Activated CD4-positive, CD25-positive, alpha-beta regulatory T cell treated with anti-CD3 and anti-CD28 coated beads, Interleukin-2, amount 50 U/mL, for 16 hours (primary cell): ENCODE data around the gene RIC8B.

Source experiments
- DNase-seq: peaks from one replicate; pipeline ENCODE4 v3.0.0-alpha.2; 2020; ENCODE audit warnings: low read depth, low spot score

The RIC8B gene

DNA sequence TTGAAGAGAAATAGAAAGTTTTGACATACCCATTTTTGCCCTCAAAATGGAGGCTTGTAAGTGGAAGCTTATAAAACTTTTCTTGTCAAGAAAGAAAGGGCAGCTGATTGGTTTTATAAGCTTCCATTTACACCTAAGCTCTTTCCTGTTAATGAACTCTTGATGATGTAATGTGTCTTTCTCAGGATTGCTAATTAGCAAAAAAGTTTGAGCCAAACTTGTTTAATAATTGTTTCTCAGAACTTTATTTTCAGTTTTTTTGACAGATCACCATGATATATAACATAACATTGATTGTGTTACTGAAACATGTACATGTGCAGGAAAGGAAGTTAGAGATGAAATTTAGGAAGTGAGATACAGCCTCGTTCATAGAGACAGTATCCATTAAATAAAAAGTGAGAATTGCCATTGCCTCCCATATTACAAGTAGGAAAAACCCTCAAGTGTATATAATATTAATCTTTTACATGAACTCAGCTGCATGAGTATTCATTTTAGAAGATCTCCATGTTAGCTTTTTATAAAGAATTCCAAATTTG is 26.8 kb downstream of the RIC8B start:
- no peak for DNase-seq

- no peak for DNase-seq
These were observed 27.5 kb downstream of the RIC8B start for GRCh38 chr12:106801830-106802533.

- no peak for DNase-seq
These were observed 30.2 kb downstream of the RIC8B start for GRCh38 chr12:106804668-106805067.

DNA sequence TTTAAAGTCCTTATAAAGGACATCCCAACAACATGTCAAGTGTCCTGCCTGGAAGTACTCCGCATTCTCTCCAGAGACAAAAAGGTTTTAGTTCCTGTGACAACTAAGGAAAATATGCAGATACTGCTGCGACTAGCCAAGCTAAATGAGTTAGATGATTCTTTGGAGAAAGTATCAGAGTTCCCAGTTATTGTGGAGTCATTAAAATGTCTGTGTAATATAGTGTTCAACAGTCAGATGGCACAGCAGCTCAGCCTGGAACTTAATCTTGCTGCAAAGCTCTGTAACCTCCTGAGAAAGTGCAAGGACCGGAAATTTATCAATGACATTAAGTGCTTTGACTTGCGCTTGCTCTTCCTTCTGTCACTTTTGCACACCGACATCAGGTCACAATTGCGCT is 40.2 kb downstream of the RIC8B start:
- no peak for DNase-seq

DNA sequence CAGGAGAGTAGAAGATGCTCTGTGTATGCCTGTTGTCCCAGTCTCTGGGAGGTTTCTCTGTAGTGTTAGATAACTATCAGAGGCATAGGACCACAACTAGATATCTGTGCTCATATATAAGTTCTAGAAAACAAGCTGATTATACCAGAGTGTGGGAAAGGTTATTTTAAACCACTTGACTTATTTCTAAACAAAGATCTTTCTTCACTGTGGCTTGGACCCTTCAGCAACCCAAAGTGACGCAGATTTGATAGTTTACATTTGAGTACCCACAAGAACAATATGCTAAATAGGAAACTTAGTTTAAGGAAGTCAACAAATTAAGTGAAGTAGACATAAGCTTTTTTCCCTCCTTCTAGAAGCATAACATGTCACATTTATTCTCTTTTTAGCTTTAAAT is 41.3 kb downstream of the RIC8B start:
- DNase-seq: no peak

GRCh38 chr12:106816231-106816630 is 41.7 kb downstream of the RIC8B start:
- DNase-seq: no peak

DNA sequence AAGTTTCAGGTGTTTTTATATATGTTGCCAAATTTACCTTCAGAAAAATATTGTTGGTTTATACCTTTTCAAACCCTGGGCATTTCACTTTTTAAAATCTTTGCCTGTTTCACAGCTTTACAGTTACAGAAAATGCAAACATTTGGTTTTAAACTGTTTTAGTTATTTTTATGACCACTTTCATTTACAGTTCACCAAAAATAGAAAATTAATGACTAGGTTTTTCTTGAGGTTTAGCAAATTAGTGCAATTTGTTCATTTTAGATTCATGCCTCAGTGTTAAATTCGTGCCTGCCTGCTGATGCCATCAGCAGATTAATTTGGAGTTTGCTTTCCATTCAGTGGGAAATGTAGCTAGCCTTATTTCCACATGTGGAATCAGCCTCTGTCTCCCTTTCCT is 45.5 kb downstream of the RIC8B start:
- DNase-seq: no peak

GRCh38 chr12:106831699-106832098 is 57.2 kb downstream of the RIC8B start:
- no peak for DNase-seq

- no peak for DNase-seq
These were observed 63.3 kb downstream of the RIC8B start for GRCh38 chr12:106837782-106838181.

DNA sequence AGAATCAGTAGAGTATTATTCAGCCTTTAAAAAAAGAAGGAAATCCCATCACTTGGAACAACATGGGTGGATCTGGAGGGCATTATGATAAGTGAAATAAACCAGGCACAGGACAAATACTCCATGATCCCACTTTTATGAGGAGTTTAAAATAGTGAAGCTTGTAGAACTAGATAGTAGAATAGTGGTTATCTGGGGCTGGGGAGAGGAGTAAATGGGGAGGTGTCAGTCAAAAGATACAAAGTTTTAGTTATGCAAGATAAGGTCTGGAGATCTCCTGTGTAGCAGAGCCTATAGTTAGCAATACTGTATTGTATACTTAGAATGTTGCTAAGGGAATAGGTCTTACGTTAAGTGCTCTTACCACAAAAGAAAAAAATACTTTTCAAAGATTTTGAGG is 64.9 kb downstream of the RIC8B start:
- DNase-seq: no peak

DNA sequence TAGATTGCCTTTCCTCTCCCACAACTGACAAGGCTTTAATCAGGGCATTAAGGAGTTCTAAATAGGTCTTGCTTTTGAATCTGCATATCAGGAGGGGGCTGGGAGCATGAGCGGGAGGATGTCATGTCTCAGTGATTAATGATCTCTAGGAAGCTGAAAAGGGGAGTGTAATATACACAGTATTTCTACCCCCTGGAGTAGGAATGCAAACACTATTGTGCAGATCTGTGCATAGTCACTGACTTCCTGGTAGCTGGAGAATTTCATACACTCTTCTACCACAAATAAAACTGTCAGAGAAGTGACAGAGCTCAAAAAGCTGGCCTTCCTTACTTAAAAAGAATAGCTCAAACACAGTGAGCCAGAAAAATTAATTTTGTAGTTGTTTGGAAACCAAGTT is 65.8 kb downstream of the RIC8B start:
- DNase-seq: no peak

DNA sequence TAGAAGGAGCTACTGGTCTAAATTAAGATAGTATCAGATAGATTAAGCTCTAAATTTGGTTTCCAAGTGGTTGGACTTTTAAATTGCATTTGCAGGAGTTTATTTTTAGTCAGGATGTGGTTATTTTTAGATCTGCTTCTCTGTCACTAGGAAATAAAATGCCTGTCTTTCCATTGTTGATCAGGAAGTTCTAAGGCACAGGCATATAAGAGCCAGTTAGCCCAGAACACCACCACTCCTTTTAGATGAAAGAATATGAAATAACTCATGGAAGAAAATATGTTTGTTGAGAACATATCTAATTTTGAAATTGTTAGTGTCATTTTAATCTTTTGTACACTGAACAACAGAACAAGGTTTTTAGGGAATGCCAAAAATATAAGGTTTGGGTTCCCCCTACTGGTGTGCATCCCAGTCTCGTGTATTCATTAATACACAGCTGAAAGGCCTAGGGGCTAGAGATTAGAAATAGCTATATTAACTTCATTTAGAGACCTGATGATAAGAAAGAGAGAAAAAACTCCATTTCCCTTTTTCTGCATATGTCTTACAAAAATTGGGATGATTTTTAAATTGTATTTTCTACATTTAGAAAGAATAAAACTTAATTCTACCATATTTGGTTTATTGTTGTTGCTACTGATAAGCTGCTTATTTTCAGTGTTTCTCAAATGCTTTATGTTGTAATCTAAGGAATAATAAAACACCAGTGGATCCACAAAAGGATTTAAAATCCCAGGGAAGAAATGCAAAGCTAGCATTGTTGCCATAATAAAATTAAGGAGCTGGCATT is 67.2 kb downstream of the RIC8B start:
- DNase-seq: no peak

DNA sequence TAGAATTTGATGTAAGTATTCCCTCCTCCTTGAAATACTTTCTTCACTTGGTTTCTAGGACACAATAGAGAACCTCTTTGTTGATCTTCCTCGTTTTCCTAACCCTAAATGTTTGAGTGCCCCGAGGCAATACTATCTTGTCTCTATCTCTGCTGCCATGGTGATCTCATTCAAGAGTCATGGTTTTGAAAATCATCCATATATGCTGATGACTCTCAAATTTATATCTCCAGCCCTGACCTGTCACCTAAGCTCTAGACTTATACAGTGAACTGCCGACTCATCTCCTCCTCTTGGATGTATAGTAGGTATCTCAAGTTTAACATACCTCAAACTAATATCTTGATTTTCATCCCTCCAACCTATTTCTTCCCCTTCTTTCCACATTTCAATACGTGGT is 71.4 kb downstream of the RIC8B start:
- no peak for DNase-seq

GRCh38 chr12:106847861-106848260 is 73.4 kb downstream of the RIC8B start:
- DNase-seq: no peak

GRCh38 chr12:106851306-106851705 is 76.8 kb downstream of the RIC8B start:
- DNase-seq: no peak

DNA sequence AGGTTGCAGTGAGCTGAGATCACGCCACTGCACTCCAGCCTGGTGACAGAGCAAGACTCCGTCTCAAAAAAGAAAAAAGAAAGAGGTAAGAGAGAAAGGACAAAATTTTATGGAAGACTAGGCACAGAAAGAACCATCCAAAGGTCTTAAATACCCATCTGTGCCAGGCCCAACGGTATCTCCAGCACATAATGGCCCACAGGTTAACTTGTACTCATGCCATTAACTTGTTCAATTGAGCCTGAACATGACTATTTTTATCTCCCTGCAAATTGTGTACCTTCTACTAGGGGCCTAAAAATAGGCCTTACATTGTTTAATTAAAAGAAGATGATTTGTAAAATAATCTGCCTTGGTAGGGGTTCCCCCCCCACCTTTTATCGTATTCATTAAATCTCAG is 80.2 kb downstream of the RIC8B start:
- no peak for DNase-seq

DNA sequence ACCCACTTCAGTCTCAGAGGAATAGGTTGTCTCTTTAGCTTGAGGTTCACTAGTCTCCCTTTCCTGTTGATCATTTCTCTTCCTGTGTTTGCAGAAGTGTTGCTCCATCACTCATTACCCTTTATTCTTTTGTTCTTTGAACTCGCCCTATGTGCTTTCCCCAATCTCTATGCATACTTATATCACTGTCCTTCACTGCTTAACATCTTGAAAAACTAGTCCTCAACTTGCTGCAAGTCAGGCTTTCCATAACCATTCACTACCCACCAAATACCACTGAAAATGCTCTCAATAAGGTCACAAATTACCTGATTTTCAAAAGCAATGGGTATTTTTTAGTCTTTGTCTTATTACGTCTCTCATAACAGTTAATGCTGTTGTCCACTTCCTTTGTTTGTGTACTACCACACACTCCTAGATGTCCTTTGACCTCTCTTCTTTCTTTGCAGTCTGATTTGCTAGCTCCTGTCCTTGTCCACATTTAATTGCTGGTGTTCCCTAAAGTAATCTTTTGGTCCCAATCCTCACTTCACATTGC is 80.8 kb downstream of the RIC8B start:
- no peak for DNase-seq

DNA sequence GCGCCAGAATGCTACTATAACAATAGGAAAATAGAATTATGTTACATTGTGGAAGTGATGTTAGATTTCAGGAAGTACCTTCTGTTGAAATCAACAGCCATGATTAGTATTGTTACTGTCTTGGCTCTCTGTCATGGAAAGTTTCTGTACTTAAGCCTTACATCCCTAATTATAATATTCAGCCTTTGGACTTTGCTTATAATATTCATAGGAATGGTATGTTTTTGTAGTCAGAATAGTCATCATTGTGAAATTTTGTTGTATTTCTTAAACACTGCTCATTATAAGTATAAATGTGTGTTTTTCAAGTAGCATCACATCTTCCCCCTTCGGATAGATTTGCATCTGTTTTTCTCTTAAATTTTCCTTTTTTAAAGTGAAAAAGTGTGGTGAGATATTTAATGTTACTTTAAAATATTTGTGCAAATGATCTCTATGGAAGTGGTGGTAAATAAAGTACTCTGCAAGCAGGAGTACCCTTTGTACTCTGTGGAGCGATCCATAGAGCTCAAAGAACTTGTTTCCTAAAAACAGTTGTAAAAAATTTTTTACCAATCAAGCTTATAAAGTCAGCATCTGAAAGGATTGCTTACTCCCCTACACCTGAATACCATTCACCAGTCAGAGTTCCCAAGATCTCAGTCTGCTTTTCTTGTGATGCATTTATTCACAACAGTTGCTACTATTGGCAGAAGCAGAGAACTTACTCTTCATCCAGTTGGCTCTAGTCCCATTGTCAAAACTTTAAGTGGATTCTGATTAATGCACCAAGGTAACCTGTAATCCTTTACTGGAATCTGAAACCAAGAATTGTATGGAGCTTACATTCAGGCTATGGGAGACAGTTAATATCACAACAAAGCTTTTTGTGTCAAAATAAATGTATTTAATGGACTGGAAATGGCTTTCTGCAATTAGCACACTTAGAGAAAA is 87.8 kb downstream of the RIC8B start:
- no peak for DNase-seq

DNA sequence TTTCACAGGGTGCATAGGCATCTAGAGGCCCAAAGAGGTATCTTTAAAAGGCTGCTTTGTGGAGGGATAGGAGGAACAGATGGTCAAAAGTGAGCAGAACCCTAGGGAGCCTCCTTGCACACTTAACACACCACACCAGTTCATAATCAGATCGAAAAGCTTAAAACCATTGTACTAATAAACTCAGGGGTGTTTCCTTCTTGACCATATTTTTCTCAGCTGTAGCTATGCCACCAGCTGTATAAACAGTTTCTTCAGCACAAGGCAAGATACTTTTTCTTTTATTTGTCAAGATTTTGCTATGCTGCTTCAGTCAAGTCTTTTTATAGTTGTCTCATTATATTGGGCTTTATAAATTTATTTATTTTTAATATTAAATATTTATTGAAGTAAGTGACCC is 88.7 kb downstream of the RIC8B start:
- DNase-seq: no peak

GRCh38 chr12:106865683-106866082 is 91.2 kb downstream of the RIC8B start:
- no peak for DNase-seq

- DNase-seq: no peak
These were observed 92.1 kb downstream of the RIC8B start for GRCh38 chr12:106866426-106867080.
